ENCODE data around the gene C17orf113.
"Not testable (repeated sequence)": the region's sequence is repeated elsewhere in the genome, so short reads cannot be mapped to it uniquely, and the experiment has no call there.

Gene C17orf113

DNA sequence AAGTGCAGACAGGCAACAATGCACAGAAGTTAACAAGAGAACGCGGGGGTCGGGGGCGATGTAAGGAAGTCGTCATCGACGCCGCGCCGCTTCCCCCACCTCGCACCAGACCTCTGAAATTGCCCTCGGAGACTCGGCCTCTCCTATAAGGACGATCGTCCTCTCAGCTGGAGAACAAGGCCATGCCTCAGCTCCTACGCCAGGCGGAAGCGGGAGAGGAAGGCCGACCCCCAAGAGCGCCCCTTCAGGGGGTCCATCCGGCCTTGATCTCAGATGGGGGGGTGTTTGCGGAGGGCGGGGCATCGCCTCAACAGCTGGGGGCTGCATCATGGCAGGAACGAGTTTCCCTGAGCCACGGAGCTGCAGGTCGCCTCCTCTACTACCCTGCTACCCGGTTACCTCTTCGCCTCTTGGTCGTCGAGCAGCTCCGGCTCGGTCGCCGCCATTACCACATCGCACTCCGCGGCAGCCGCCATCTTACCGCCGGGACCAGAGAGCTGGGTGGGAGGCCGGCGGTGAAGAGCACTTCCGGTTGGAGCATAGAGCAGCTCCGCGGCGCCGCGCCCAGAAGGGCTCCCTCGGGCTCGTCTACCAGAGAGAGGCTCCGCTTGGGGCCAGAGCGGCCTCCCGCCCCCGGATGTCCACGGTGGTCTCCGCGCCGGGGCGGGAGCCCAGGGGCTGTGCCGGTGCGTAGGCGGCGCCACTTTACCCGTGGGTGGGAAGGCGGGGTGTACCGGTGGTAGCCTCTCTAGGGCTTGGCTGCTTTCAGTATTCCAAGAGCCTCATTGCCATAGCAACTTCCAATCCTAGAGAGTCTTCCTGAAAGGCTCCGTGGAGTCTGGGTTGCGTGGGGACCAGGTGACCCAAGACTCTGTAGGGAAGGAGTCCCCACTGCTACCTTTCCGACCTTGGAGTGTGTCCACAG, 33.2 kb downstream of the C17orf113 start, which contains the start of gene DNAJC7:
Gene DNAJC7 (minus strand): TSS at position 499 of the 925 bp plus-strand sequence. CDS start 23 bp downstream, at position 476.
- DNase-seq (ENCODE audit: low spot score) = peak; percentile 95

DNA sequence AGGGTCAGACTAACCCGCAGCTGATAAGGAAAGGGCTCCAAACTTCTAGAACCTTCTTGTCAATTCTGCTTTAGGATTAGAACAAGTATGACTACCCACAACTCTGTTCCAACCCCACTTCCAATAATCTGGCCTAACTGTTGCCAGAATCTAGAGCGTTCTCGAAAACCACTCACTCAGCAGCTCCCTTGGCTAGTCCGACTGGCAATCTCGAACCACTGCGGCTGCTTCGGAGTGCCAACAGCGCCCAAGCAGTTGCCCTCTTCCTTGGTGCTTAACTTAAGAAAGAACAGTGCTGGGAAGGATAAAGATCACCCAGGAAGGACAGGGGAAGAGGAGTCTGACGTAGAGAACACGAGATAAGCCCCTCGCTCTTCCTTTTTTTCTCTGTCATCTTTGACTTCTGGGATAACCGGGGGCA, 34.0 kb downstream of the C17orf113 start:
- DNase-seq (ENCODE audit: low spot score) = peak; percentile 26

DNA sequence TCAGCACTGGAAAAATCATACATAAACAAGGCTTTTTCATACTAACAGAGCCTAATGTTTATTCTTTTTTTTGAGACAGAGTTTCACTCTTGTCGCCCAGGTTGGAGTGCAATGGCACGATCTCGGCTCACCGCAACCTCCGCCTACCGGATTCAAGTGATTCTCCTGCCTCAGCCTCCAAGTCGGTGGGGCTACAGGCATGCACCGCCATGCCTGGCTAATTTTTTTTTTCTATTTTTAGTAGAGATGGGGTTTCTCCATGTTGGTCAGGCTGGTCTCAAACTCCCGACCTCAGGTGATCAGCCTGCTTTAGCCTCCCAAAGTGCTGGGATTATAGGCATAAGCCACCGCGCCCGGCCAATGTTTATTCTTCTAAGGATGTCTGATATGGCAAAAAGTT, 36.7 kb downstream of the C17orf113 start:
- DNase-seq (ENCODE audit: low spot score) = not testable (repeated sequence)

- not testable (repeated sequence) for DNase-seq (ENCODE audit: low spot score)
Measured at GRCh38 chr17:42012363-42012762, 38.0 kb downstream of the C17orf113 start.

DNA sequence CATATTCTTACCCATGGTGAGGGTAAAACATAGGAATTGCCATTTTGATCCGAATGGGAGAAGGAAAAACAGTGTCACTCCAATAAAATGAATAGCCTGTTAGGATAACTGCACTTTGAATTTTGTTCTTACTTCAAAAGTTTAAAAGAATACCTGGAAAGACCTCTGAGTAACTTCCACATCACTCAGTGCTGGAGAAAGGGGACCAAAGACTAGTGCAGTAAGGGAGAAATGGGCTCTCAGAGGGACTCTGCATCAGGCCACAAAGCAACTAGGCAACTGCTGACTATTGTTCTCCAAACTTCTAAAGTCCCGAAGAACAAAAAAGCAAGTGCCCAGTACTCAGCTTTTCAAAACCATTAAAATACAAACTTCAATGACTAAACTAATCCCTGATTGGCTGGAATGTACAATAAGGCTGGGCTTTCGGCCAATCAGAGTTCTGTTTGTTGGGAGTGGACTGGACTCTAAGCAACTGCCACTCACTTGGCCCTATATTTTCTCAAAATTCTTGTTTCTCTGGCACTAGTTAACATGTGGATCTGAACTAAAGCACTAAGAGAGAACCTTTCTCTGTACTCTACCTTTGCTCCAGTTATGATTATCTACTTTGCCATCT, 39.4 kb downstream of the C17orf113 start:
- DNase-seq (ENCODE audit: low spot score) = no peak

- DNase-seq (ENCODE audit: low spot score) = not testable (repeated sequence)
Measured at GRCh38 chr17:42010266-42010680, 40.1 kb downstream of the C17orf113 start.

DNA sequence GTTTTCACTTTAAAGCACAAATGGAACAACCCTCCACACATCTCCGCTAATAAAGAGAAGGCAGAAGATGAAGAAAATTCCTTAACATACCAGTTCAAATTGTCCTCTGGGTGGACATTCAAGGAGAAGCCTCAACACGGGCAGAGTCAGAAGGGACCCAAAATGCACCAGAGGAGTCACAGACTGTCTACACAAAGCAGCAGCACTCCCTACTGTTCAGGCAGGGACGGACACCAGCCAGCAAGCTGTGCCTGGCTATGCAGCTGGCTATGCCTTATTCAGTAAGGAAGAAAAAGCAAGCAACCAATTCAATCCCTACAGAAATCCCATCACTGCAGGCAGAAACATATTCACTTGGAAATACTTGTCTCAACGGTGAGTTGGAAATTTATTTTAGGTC, 41.2 kb downstream of the C17orf113 start:
- peak; percentile 90 for DNase-seq (ENCODE audit: low spot score)

DNA sequence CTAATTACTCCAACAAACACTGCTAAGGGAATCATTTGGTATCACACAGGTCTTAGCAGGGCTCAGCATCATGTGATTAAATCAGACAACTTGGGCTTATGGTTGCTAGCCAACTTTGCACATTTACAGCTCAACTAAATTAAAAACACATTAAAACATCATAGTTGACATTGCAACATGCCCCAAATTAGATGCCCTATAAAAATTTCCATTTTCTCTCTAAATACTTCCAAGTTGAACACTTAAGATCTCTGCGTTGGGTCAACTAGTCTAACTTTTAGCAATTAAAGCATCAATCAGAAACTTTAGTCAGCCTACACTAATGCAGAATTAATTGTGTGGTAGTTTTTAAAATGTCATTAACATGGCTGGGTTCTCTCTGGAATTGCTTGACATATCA, 45.2 kb downstream of the C17orf113 start:
- DNase-seq (ENCODE audit: low spot score) = no peak

- peak; percentile 69 for DNase-seq (ENCODE audit: low spot score)
Measured at GRCh38 chr17:42002792-42003301, 47.6 kb downstream of the C17orf113 start.

GRCh38 chr17:42002175-42002791, 48.1 kb downstream of the C17orf113 start:
- no peak for DNase-seq (ENCODE audit: low spot score)

GRCh38 chr17:42001729-42002128, 48.7 kb downstream of the C17orf113 start:
- DNase-seq (ENCODE audit: low spot score) = no peak

GRCh38 chr17:42000413-42001133, 49.8 kb downstream of the C17orf113 start:
- no peak for DNase-seq (ENCODE audit: low spot score)

DNA sequence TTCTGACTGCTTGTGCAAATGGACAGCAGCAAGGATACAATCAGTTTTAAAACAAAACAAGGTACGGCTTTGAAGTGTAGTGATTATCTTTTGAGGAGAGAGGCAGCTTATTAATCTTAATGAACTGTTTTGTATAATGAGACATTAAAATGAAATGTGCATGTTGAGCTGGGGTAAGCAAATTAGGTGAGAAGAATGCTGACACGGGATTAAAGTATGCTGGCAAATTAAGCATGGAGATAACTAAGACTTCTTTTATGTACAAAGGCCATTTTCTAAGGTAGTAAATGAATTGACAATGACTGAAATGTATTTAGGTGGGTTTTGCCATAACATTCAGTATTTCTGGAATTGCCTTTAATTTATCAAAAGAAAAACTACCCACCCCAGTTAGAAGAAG, 51.9 kb downstream of the C17orf113 start:
- no peak for DNase-seq (ENCODE audit: low spot score)

GRCh38 chr17:41996855-41997164, 53.6 kb downstream of the C17orf113 start:
- no peak for DNase-seq (ENCODE audit: low spot score)

- peak; percentile 88 for DNase-seq (ENCODE audit: low spot score)
Measured at GRCh38 chr17:41992576-41992975, 57.8 kb downstream of the C17orf113 start.

DNA sequence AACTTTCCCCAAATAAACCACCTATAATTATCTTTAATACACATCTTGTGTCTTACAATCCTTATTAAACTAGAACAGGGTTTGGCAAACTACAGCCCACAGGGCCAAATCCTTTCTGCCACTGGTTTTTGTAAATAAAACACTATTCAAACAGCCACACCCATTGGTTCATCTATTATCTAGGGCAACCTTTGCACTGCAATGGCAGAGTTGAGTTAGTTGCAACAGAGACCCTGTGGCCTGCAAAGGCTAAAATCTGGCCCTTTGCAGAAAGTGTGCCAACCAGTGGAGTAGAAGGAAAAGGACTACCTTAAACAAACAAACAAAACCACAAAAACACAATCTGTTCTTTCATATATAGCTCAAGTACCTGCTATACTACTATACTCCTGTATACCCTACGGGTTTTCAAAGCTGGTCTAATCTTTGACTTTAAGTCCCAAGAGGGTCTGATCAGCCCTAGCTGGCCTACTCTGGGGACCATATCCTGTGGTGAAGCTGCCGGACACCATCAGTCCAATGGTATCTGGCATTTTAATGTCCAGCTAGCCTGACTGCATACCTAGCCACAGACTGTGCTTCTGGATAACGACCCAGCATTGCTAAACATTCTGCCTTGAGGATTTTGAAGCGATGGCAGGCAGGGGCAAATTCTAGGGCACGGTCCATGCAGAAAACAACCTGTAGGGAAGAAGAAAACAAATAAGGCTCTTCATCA, 60.5 kb downstream of the C17orf113 start:
- no peak for DNase-seq (ENCODE audit: low spot score)

- DNase-seq (ENCODE audit: low spot score) = no peak
Measured at GRCh38 chr17:41988418-41988817, 62.0 kb downstream of the C17orf113 start.
